GM10266 (cell line): ENCODE measurements around the gene TMEM25.

ENCODE experiments used
- DNase-seq: peaks from one replicate; pipeline ENCODE4 v3.0.0; 2012; ENCODE audit errors: extremely low spot score
- CTCF ChIP-seq: IDR thresholded peaks from 2 replicates; pipeline ENCODE4 v1.5.1; 2012; ENCODE audit warnings: mild to moderate bottlenecking, low read depth; ENCODE audit not compliant: control insufficient read depth, insufficient read depth; ENCODE audit errors: missing control alignments

TMEM25 gene

GRCh38 chr11:118532091-118532490 lies 1.1 kb downstream of the TMEM25 start:
- DNase-seq = no peak

GRCh38 chr11:118532852-118533768 lies 2.1 kb downstream of the TMEM25 start:
- DNase-seq = no peak
- no peak for TF ChIP-seq CTCF

More at GRCh38 chr11:118532091-118532490, 1.1 kb downstream of the TMEM25 start:
- TF ChIP-seq CTCF = no peak

GRCh38 chr11:118533769-118534729 lies 3.1 kb downstream of the TMEM25 start:
- no peak for DNase-seq

GRCh38 chr11:118535261-118535660 lies 4.3 kb downstream of the TMEM25 start:
- TF ChIP-seq CTCF = no peak
- no peak for DNase-seq

More at GRCh38 chr11:118533769-118534729, 3.1 kb downstream of the TMEM25 start:
- TF ChIP-seq CTCF = no peak

GRCh38 chr11:118536726-118537125 lies 5.7 kb downstream of the TMEM25 start:
- TF ChIP-seq CTCF = no peak
- no peak for DNase-seq

- no peak for DNase-seq
- TF ChIP-seq CTCF = no peak
These were observed 6.5 kb downstream of the TMEM25 start for GRCh38 chr11:118537409-118537980.
